ENCODE measurements around the gene SCAF8.
"Not testable (repeated sequence)": the region's sequence is repeated elsewhere in the genome, so short reads cannot be mapped to it uniquely, and the experiment has no call there.

The SCAF8 gene, protein sequence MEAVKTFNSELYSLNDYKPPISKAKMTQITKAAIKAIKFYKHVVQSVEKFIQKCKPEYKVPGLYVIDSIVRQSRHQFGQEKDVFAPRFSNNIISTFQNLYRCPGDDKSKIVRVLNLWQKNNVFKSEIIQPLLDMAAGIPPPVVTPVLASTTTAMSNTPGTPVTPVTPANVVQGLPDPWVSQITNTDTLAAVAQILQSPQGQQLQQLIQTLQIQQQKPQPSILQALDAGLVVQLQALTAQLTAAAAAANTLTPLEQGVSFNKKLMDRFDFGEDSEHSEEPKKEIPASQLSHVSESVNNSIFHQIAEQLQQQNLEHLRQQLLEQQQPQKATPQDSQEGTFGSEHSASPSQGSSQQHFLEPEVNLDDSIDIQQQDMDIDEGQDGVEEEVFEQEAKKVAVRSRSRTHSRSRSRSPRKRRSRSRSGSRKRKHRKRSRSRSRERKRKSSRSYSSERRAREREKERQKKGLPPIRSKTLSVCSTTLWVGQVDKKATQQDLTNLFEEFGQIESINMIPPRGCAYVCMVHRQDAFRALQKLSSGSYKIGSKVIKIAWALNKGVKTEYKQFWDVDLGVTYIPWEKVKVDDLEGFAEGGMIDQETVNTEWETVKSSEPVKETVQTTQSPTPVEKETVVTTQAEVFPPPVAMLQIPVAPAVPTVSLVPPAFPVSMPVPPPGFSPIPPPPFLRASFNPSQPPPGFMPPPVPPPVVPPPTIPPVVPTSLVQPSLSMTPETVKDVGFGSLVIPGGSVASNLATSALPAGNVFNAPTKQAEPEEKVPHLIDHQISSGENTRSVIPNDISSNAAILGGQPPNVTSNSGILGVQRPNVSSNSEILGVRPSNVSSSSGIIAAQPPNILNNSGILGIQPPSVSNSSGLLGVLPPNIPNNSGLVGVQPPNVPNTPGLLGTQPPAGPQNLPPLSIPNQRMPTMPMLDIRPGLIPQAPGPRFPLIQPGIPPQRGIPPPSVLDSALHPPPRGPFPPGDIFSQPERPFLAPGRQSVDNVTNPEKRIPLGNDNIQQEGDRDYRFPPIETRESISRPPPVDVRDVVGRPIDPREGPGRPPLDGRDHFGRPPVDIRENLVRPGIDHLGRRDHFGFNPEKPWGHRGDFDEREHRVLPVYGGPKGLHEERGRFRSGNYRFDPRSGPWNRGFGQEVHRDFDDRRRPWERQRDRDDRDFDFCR (N-terminal part only)

DNA sequence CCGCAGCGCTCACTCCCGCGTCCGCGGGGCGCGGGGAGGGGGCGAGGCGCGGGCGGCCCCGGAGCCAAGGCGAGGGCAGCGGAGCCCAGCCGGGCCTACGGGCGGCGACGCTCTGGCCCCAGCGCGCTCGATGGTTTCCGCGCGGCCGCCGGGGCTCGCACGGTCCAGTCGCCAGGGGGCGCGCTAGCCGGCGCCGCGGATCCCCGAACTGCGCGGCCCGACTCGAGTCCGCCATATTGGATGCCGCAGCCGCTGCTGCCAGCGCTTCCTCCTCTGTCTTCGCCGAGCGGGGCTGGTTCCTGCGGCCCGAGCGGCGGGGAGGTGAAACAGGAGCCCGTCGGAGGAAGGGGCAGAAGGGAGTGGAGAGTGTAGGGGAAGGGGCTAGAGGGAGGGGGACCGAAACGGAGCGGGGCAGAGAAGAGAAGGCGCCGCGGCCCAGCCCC, at the start of gene SCAF8:
Gene SCAF8, plus strand, starts transcription at position 234 of the 443 bp plus-strand sequence. CDS start 485 bp downstream, outside the sequence.
- DNase-seq = peak; percentile 79

DNA sequence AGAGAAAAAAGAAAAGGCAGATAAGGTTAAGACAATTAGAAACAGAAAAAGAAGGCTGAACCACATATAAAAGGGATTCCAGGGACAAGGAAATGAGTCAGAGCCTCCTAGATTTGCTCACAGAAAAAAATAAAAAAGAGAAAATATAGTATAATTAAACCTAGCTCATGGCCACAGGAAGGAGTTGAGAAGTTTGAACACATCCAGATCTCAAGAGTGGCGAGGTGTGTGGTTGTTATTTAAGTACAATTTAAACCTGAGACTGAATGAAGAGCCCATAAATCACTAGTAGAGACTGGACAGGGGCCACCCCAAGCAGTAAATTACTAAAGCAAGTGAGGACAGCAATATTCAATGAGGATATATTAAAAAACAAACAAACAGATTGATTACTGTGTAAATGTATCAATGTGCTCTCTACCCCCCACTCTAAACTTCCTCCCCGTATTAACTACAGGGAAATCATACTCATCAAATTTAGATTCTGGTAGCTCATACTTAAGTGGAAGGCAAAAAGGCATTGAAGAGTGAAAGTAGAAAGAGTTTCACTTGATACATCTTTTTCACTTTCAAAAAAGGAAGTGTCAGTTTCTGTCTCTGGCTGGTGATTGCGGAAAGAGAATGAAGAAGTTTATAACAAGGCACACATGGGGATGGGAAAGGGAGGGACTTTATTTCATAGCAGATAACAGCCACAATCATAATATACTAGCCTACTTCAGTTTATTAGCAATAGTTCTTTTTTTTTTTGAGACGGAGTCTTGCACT, 49.3 kb upstream of the SCAF8 start:
- no peak for DNase-seq

DNA sequence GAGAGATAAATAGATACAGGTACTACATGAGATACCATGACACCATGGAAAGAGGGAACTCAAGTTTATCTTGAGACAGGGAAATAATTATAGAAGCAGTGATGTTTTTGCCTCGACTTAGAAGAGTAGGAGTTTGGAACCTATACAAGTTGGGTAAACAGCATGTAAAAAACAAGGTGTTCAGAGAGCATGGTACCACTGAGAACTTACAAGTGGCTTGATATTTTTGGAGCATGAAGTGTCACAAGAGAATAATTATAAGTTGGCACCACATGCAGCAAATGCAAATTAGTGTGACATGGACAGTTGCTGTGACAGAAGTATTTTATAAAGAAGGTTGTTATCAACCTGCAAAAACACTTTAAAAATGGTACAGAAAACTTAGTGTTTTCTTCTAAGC, 47.1 kb upstream of the SCAF8 start:
- DNase-seq = no peak

DNA sequence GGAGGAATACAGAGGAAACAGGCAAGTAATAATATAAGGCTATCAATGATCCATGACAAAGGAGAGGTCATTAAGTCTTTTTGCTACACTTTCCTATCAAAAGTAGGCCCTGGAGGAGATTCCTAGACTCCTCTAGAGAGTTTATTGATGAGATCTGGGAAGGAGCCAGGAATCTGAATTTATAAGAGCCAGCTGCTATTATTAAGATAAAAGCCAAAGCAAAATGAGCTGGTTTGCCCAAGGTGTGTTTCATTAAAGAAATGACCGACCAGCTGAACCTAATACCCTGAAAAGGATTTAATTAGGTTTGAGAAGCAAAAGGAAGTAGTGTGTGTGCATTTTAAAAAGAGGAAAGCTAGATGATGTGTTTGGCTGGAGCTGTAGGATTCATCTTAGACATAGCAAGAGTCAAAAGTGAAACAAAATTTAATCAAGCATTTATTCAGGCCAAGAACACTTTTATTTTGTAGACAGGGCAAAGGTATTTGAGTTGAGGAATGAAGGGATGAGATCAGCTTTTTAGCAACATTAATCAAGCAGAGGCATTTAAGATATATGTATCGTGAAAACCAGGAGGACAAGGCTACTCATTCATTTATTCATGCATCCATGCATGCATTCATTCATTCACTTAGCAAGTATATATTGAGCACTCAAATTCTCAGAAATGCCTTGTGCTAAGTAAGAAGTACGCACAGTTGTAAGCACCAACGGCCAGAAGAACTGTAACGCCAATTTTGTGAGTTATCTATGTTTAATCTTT, 43.5 kb upstream of the SCAF8 start:
- no peak for DNase-seq

DNA sequence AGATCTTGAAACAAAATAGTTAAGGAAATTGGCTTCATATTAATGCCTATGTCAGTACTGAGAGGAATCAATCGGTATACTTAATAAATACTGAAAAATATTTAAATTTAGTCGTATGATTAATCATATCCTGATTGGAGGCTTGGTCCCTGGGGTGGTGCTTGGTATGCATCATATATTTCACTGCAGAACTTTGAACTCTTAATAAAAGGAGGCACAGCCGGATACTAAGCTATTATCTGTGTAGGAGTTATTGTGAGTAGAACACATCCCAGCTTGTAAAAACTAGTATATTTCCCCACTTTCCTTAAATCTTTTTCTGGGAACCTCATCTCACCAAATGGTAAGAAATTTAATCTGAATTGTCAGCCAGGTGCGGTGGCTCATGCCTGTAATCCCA, 42.4 kb upstream of the SCAF8 start:
- DNase-seq = no peak

DNA sequence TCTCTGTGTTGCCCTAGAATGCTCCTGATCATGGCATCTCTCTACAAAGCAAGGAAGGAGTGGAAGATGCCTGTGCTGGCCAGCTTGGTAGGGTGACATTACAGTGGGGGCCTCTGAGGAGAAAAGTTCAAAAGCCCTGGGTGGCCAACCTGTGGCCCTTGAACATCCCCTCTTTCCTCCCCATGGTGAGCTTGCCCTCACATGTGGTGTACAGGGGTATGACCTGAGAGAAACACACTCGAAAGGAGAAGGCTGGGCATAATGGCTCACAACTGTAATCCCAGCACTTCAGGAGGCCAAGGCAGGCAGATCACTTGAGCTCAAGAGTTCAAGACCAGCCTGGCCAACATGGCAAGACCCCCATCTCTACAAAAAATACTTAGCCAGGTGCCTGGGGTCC, 36.6 kb upstream of the SCAF8 start:
- no peak for DNase-seq

DNA sequence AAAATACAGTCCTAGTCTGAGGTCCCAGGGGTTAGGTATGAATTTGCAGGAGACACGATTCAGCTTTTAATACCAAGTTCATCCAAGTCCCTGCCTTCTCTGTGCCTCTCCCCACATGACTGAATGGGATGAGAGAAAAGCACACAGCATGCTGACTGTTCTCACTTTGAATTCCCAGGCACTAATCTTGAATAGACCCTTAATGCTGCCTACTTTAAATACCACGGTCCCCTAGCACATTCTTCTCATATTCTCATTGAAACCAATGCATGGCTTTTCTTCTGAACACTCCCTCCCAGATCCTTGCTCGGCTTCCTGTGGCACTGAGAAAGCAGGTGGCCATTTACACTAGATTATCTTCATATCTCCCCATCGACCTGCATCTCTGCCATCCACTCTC, 30.1 kb upstream of the SCAF8 start:
- no peak for DNase-seq

DNA sequence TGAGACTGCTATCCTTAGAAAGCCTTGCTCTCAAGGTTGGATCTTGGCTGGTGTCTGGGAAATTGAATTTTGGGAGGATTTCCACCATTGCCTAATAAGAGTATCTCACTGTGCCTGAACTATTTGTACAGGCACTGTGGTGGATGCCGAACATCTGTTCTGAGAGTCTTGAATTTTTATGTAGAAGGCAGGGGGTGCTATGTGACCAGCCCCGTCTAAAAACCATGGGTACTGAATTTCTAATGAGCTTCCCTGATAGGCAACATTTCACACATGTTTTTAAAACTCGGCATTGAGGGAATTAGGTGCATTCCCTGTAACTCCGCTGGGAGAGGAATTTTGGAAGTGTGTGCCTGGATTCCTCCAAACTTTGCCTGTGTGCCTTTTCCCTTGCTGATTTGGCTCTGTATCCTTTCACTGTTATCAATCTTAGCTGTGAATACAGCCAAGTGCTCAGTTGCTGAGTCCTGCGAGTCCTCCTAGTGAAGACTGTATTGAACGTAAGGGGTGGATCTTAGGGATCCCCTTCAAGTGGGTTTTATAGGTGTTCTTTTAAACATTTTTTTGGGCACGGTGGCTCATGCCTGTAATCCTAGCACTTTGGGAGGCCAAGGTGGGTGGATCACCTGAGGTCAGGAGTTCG, 27.6 kb upstream of the SCAF8 start:
- no peak for DNase-seq

DNA sequence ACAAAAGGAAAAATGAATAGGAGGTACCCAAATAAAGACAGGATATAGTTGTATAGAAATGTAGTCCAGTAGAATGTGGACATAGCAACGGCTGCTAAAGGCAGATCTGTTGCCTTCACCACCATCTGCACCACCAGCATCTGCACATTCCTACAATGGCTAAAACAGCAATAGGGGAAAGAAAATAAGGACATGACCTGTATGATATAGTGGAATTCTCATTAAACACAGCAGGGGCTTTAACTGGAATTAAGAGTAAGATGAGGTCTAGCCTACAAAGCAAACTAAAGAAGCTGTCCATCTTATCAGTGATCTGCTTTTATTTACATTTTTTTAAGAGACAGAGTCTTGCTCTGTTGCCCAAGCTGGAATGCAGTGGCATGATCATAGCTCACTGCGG, 26.8 kb upstream of the SCAF8 start:
- DNase-seq = no peak

DNA sequence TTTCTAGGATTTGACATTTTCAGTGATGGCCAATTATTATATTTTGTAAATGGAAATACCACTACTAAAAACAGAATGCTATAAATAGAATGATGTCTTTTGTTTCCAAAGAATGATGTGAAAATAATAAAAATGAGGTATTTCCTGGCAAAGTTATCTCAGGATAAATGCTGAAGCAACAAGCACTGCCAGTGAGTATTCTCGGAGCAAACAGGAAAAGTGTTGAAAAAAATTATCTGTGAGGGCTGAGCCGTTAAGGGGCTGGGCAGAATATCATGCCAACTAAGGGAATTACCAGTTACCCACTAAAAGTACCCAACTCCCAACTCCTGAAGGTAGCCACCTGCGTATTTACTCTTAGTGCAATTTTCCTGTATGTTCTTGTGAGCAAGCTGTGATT, 23.6 kb upstream of the SCAF8 start:
- DNase-seq = no peak

DNA sequence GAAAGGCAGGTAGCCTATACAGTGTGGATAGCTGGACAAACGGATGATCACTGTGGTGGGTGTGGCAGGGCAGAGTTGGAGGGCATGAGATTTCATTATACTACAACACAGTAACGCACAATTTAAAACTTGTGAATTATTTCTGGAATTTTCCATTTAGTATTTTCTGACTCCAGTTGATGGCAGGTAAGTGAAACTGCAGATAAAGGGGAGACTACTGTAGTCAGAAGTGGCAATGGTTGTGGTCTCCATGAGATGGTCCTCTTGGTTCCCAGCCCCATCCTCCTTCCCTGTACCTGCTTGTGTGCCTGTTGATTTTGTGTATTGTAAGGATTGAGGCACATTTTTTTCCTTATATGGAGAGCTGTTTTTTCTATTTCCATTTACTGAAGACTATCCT, 22.5 kb upstream of the SCAF8 start:
- no peak for DNase-seq

DNA sequence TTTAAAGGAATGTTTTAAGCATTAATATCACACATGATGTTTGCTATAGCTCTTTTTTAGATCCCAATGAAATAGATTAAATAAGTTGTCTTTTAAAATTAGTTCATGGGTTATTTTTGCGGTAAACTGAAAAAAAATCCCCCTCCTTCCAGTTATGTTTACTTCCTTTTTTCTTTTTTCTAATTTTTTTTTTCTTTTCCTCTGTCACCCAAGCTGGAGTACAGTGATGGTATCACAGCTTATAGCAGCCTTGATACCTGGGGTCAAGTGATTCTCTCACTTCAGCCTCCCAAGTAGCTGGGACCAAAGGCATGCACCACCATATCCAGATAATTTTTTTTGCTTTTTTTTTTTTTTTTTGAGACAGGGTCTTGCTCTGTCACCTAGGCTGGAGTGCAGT, 17.8 kb upstream of the SCAF8 start:
- DNase-seq = no peak

DNA sequence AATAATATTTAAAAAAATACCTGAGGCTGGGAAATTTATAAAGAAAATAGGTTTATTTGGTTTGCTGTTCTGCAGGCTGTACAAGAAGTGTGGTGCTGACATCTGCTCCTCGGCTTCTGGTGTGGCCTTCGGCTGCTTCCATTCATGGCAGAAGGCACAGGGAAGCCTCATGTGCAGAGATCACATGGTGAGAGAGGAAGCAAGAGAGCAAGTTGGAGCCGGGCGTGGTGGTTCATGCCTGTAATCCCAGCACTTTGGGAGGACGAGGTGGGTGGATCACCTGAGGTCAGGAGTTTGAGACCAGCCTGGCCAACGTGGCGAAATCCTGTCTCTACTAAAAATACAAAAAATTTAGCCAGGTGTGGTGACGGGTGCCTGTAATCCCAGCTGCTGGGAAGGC, 16.9 kb upstream of the SCAF8 start:
- DNase-seq = not testable (repeated sequence)

DNA sequence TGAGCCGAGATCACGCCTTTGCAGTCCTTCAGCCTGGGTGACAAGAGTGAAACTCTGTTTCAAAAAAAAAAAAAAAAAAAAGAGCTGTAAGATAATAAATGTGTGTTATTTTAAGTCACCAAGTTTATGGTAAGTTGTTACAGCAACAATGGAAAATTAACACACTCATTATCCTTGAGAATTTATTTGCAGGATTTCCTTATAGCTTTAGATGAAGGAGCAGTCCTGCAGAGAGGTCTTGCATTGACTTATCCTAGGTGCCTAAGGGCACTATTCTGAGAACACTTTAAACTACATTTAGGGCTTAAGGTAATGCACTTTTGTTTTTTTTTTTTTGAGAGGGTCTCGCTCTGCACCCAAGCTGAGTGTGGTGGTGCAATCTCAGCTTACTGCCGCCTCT, 13.8 kb upstream of the SCAF8 start:
- DNase-seq = no peak

DNA sequence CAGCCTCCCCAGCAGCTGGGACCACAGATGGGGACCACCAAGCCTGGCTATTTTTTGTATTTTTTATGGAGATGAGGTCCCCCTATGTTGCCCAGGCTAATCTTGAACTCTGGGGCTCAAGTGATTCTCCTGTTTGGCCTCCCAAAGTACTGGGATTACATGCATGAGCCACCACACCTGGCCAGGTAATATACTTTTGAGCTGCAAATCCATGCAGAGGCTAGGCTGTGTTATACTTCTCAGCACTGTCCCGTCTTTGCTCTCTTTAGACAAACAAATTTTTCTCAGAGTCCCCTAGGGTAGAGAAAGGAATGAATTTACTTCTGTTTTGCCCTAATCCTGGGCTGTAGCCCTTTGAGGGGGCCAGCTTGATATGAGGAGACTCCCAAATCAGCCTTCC, 13.4 kb upstream of the SCAF8 start:
- no peak for DNase-seq

DNA sequence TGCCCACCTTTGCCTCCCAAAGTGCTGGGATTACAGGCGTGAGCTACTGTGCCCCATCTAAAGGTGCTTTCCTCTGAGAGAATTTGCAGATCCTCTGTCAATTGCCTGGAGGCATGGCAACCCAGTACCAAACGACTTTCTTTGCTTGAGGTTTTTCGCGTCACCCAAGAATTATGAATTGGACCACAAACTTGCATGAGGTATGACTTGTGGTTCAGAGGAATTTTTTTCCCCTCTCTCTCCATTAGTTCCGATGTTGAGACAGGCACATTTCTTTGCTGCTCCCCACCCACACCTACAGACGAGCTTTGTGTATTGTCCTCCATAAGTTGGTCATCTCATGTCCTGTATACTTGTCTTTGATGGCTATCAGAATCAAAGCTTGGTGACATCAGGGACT, 11.8 kb upstream of the SCAF8 start:
- DNase-seq = no peak

DNA sequence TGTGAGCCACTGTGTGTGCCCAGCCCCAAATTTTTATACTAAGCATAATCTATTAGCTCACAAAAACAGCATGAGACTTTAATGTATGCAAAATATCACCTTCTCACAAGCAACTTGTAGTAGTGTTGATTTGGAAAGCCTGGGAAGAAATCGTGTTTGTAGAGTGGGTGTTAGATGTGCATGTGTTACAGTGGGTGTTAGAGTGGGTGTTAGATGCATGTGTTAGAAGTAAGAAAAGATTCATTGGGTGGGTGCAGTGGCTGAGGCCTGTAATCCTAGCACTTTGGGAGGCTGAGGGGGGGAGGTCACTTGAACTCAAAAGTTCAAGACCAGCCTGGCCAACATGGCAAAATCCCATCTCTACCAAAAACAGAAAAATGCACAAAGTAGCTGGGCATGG, 6.3 kb upstream of the SCAF8 start:
- DNase-seq = no peak

DNA sequence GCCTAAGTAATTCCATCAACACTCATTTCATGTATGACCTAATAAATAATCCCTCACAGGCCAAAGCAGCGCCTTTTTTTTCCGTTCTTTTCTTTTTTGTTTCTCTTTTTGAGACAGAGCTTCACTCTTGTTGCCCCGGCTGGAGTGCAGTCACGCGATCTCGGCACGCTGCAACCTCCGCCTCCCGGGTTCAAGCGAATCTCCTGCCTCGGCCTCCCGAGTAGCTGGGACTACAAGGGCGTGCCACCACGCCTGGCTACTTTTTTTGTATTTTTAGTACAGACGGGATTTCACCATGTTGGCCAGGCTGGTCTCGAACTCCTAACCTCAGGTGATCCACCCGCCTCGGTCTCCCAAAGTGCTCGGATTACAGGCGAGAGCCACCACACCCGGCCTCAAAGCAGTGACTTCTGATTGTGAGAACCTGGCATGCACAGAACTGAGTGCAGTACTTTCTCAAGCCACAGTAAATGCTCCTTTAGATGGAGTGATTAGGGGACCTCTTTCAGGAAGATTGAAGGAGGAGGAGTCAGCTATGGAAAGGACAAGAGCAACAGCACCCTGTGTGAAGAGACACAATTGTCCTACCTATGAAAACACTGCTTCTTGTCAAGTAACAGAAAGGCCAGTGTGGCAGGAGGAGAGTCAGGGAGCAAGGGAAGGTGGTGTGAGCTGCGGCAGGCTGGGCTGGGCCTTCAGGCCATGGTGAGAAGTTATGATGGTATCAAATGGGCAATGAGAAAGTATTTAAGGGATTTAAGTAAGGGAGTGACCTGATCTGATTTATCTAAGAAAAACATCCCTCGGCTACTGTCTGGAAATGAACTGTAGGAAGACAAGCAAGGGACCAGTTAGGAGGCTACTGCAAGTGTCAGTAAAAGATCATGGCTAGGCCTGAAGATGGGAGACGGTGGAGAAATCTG, 1.7 kb upstream of the SCAF8 start:
- no peak for DNase-seq

DNA sequence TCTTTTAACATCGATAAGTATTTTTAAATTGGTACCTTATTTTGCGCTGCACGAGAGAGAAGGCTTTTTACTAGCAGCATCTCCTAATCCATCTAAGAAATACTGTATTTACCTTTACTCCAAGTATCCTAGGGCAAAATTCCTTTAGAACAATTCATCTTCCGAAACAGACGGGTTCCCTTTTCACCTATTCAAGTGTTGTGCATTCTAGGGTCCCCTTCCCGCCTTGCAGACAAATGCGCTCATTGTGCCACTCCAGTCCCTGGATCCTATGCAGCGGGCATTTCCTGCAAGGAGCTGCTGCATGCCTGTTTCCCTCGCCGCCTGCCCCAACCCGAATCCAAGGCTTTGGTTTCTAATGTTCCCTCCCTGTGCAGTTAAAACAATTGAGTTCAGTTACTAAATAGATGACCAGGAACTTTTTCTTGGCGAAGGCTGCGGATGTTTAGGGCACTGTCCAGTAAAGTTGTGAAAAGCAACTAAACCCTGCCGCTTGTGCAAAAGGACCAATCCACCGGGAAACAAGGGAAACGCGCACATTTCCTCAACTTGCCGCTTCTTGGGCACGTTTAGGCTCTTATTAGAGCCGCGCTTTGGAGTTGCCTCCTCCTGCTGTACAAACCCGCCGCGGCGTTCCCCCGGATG, 556 bp upstream of the SCAF8 start:
- peak; percentile 35 for DNase-seq
